Measurements from ENCODE around the gene TICRR. TPM values are rescaled to one million over a fixed set of nuclear protein-coding genes. Genes with fewer than 3 reads are reported as not detected.

Gene TICRR
- total RNA-seq, 1 experiment from 2014 or later: 45.2 TPM

GRCh38 chr15:89642106-89642505 lies 66.8 kb downstream of the TICRR start:
- BruUV-seq (replicated peaks): no TSS peak
- no peaks in the 10 kb centered on the region for H3K4me1 Mint-ChIP-seq (ENCODE audit: low read depth, unreplicated experiment)
- intact Hi-C loops (cut with micrococcal nuclease; ENCODE audit: unreplicated experiment): loop anchor here (10.0 kb wide), 1 partner anchor 103 kb away; no protein-coding TSS in a partner anchor
- no peaks in the 10 kb centered on the region for H3K9me3 Mint-ChIP-seq (ENCODE audit: low read depth, unreplicated experiment)
- no peaks in the 10 kb centered on the region for H3K27me3 Mint-ChIP-seq (ENCODE audit: unreplicated experiment)
- no peak overlapping the region for H3K4me3 Mint-ChIP-seq (ENCODE audit: low read depth, unreplicated experiment)
- DNase-seq: no peak
- CTCF ChIA-PET: no interaction called here
- no peak for TF ChIP-seq CTCF (IDR thresholded peaks at IDR 0.05; ENCODE audit: unreplicated experiment)
- H3K36me3 Mint-ChIP-seq (ENCODE audit: insufficient read depth, unreplicated experiment): no peaks in the 10 kb centered on the region
- H3K27ac Mint-ChIP-seq (ENCODE audit: unreplicated experiment): no peak overlapping the region

GRCh38 chr15:89645680-89646079 lies 70.4 kb downstream of the TICRR start:
- Mint-ChIP-seq H3K4me1 (ENCODE audit: low read depth, unreplicated experiment) (no peaks in the 10 kb centered on the region), H3K36me3 (ENCODE audit: insufficient read depth, unreplicated experiment) (no peaks in the 10 kb centered on the region), H3K27ac (ENCODE audit: unreplicated experiment) (no peak overlapping the region), H3K9me3 (ENCODE audit: low read depth, unreplicated experiment) (no peaks in the 10 kb centered on the region), H3K27me3 (ENCODE audit: unreplicated experiment) (no peaks in the 10 kb centered on the region), H3K4me3 (ENCODE audit: low read depth, unreplicated experiment) (no peak overlapping the region)
- CTCF ChIA-PET: no interaction called here
- no TSS peak for BruUV-seq (replicated peaks)
- no peak for TF ChIP-seq CTCF (IDR thresholded peaks at IDR 0.05; ENCODE audit: unreplicated experiment)
- intact Hi-C loops (cut with micrococcal nuclease; ENCODE audit: unreplicated experiment): loop anchor here (10.0 kb wide), 1 partner anchor 99 kb away; no protein-coding TSS in a partner anchor
- no peak for DNase-seq

- DNase-seq: no peak
- H3K4me1 Mint-ChIP-seq (ENCODE audit: low read depth, unreplicated experiment): no peaks in the 10 kb centered on the region
- CTCF ChIA-PET: interaction anchor here (0.8 kb wide), 1 partner anchor 180 kb away, joined by 3 read pairs; no protein-coding TSS in a partner anchor
- H3K9me3 Mint-ChIP-seq (ENCODE audit: low read depth, unreplicated experiment): no peaks in the 10 kb centered on the region
- no peaks in the 10 kb centered on the region for H3K27me3 Mint-ChIP-seq (ENCODE audit: unreplicated experiment)
- no peak for TF ChIP-seq CTCF (IDR thresholded peaks at IDR 0.05; ENCODE audit: unreplicated experiment)
- intact Hi-C loops (cut with micrococcal nuclease; ENCODE audit: unreplicated experiment): loop anchor here (10.0 kb wide), 1 partner anchor 98 kb away; no protein-coding TSS in a partner anchor
- no peak overlapping the region for H3K27ac Mint-ChIP-seq (ENCODE audit: unreplicated experiment)
- no peaks in the 10 kb centered on the region for H3K36me3 Mint-ChIP-seq (ENCODE audit: insufficient read depth, unreplicated experiment)
- no peak overlapping the region for H3K4me3 Mint-ChIP-seq (ENCODE audit: low read depth, unreplicated experiment)
- BruUV-seq (replicated peaks): no TSS peak
Measured at GRCh38 chr15:89646416-89647141, 71.3 kb downstream of the TICRR start.

GRCh38 chr15:89647191-89647851 lies 72.1 kb downstream of the TICRR start:
- CTCF ChIA-PET: interaction anchor here (0.8 to 1.1 kb wide), 3 partner anchors 24 to 241 kb away, joined by 3 to 4 read pairs (median 4); no protein-coding TSS in a partner anchor
- H3K27me3 Mint-ChIP-seq (ENCODE audit: unreplicated experiment): no peaks in the 10 kb centered on the region
- H3K4me3 Mint-ChIP-seq (ENCODE audit: low read depth, unreplicated experiment): no peak overlapping the region
- H3K36me3 Mint-ChIP-seq (ENCODE audit: insufficient read depth, unreplicated experiment): no peaks in the 10 kb centered on the region
- no peaks in the 10 kb centered on the region for H3K4me1 Mint-ChIP-seq (ENCODE audit: low read depth, unreplicated experiment)
- peak; percentile 80 for TF ChIP-seq CTCF (IDR thresholded peaks at IDR 0.05; ENCODE audit: unreplicated experiment)
- DNase-seq: peak; percentile 93
- intact Hi-C loops (cut with micrococcal nuclease; ENCODE audit: unreplicated experiment): loop anchor here (10.0 kb wide), 1 partner anchor 97 kb away; no protein-coding TSS in a partner anchor
- H3K9me3 Mint-ChIP-seq (ENCODE audit: low read depth, unreplicated experiment): no peaks in the 10 kb centered on the region
- no peak overlapping the region for H3K27ac Mint-ChIP-seq (ENCODE audit: unreplicated experiment)
- BruUV-seq (replicated peaks): no TSS peak
